K562 (cell line): Measurements from ENCODE around the gene PRDX4. TPM values are rescaled to one million over a fixed set of nuclear protein-coding genes. Genes with fewer than 3 reads are reported as not detected.

Experiments used
- ATAC-seq: fragments of 200-7000 bp; cut with Tn5 transposase; 3 replicates; pipeline ENCODE4 v1.9.1; 2020; ENCODE audit warnings: moderate library complexity
- BruUV-seq: library from RNA; stranded (reverse); fragments of 400-500 nt; replicated peaks from 2 replicates; lab custom pipeline; 2021; lab: Mats Ljungman, UMichigan
- CTCF ChIA-PET: fragments of 300-600 bp; formaldehyde crosslinking; extraction: SDS; loops from one replicate; lab custom pipeline; 2021; ENCODE audit warnings: low intra/inter-chr PET ratio; lab: Yijun Ruan, JAX
- POLR2A ChIA-PET: fragments of 300-600, 350-650 bp; sonication (Branson Sonifier 250); formaldehyde crosslinking; extraction: SDS; loops from one replicate; lab custom pipeline; 2021; ENCODE audit warnings: antibody characterized with exemption, inconsistent platforms; lab: Yijun Ruan, JAX
- DNase-seq, 4 experiments: peaks; one replicate each; pipeline versions ENCODE4 v3.0.0 to v3.0.0-alpha.2; 2011 to 2018; ENCODE audit warnings: low spot score in 3 of 4, mixed read lengths in 3 of 4; ENCODE audit errors: extremely low read depth in 1 of 4
- FAIRE-seq: peaks from 2 replicates; lab custom pipeline; 2011; peaks lifted over from hg19 to GRCh38; lab: Jason Lieb, UNC
- H2AFZ ChIP-seq: 2 replicates; pipeline ENCODE4 v1.6.0; 2011; ENCODE audit warnings: low read depth, low read length, control low read depth, inconsistent platforms
- H3K27ac ChIP-seq: fragments of 200-600 bp; 3 replicates; pipeline ENCODE4 v1.8.0; 2011; ENCODE audit warnings: low read depth, mild to moderate bottlenecking, control low read depth, inconsistent platforms, low read length, moderate library complexity, mixed read lengths; ENCODE audit errors: extremely low read depth
- H3K27me3 ChIP-seq, 2 experiments: fragments of 300-600 bp in 1 of 2; 2 replicates in 1 of 2; 3 replicates in 1 of 2; pipeline versions ENCODE4 v1.6.0 to v1.8.0; 2011; ENCODE audit warnings: inconsistent platforms in 2 of 2, low read length in 2 of 2, mild to moderate bottlenecking in 1 of 2, mixed read lengths in 1 of 2, moderate library complexity in 1 of 2; ENCODE audit not compliant: control insufficient read depth in 2 of 2, insufficient read depth in 2 of 2
- H3K36me3 ChIP-seq: fragments of 300-600 bp; 3 replicates; pipeline ENCODE4 v1.8.0; 2011; ENCODE audit warnings: mild to moderate bottlenecking, low read length, inconsistent platforms; ENCODE audit not compliant: control insufficient read depth, insufficient read depth
- H3K4me1 ChIP-seq, 2 experiments: fragments of 200-600 bp in 1 of 2; replicated peaks in 1 of 2; 2 replicates in 1 of 2; 3 replicates in 1 of 2; pipeline versions ENCODE4 v1.5.1 to v1.8.0; 2011; ENCODE audit warnings: inconsistent platforms in 2 of 2, low read length in 2 of 2, mild to moderate bottlenecking in 1 of 2, mixed read lengths in 1 of 2, moderate library complexity in 1 of 2; ENCODE audit not compliant: control insufficient read depth in 2 of 2, insufficient read depth in 2 of 2
- H3K4me2 ChIP-seq: 2 replicates; pipeline ENCODE4 v1.6.1; 2011; ENCODE audit warnings: low read length, control low read depth, inconsistent platforms, mixed read lengths; ENCODE audit not compliant: insufficient read depth
- H3K4me3 ChIP-seq: fragments of 200-600 bp; sonication (generic), shearing (Covaris generic); 2 replicates; pipeline ENCODE4 v1.5.1; 2016; ENCODE audit warnings: control low read depth, inconsistent platforms
- H3K79me2 ChIP-seq: fragments of 200-600 bp; 3 replicates; pipeline ENCODE4 v1.8.0; 2011; ENCODE audit warnings: low read length, inconsistent platforms; ENCODE audit not compliant: control insufficient read depth, insufficient read depth
- H3K9ac ChIP-seq, 2 experiments: 2 replicates each; pipeline versions ENCODE4 v1.6.0 to v1.6.1; 2011; ENCODE audit warnings: low read depth in 2 of 2, low read length in 2 of 2, control low read depth in 1 of 2, inconsistent platforms in 1 of 2, mild to moderate bottlenecking in 1 of 2, mixed read lengths in 1 of 2; ENCODE audit not compliant: insufficient read depth in 1 of 2
- H3K9me1 ChIP-seq: one replicate; pipeline ENCODE4 v1.6.0; 2011; ENCODE audit warnings: inconsistent platforms, mild to moderate bottlenecking, low read length, moderate library complexity; ENCODE audit not compliant: control insufficient read depth, insufficient read depth
- H3K9me3 ChIP-seq: replicated peaks from 2 replicates; pipeline ENCODE4 v1.5.1; 2011; ENCODE audit warnings: low read depth, low read length, inconsistent platforms; ENCODE audit not compliant: control insufficient read depth, insufficient read depth
- H4K20me1 ChIP-seq: replicated peaks from 2 replicates; pipeline ENCODE4 v1.6.1; 2011; ENCODE audit warnings: low read length, inconsistent platforms, mixed read lengths; ENCODE audit not compliant: control insufficient read depth, insufficient read depth
- BRF2 ChIP-seq: IDR thresholded peaks from 3 replicates; pipeline ENCODE4 v1.6.1; 2011; ENCODE audit warnings: borderline replicate concordance, mild to moderate bottlenecking; ENCODE audit not compliant: insufficient read length, insufficient read depth
- CCNT2 ChIP-seq: IDR thresholded peaks from 2 replicates; pipeline ENCODE4 v1.6.1; 2011; ENCODE audit warnings: borderline replicate concordance, low read depth, mild to moderate bottlenecking, moderate library complexity, mixed read lengths, low read length; ENCODE audit not compliant: insufficient read length; ENCODE audit errors: extremely low read depth
- CHAMP1 ChIP-seq: fragments of 450-650 bp; IDR thresholded peaks from 2 replicates; pipeline ENCODE4 v1.6.1; 2016; ENCODE audit warnings: mild to moderate bottlenecking
- HCFC1 ChIP-seq: IDR thresholded peaks from 2 replicates; pipeline ENCODE4 v1.6.1; 2012; ENCODE audit warnings: low read depth, low read length, improper control_type of control experiment
- HEY1 ChIP-seq: fragments of 250-450 bp; sonication (Bioruptor Pico); IDR thresholded peaks from 2 replicates; pipeline ENCODE4 v1.5.0; 2020; ENCODE audit warnings: mild to moderate bottlenecking, moderate library complexity, borderline replicate concordance
- NONO ChIP-seq, 2 experiments: fragments of 200-400 bp in 1 of 2; fragments of 450-650 bp in 1 of 2; formaldehyde crosslinking in 1 of 2; IDR thresholded peaks; 2 replicates each; pipeline ENCODE4 v1.6.1; 2017; ENCODE audit warnings: low read depth in 2 of 2, mild to moderate bottlenecking in 2 of 2, moderate library complexity in 2 of 2, low read length in 1 of 2
- NUFIP1 ChIP-seq: fragments of 450-650 bp; IDR thresholded peaks from 2 replicates; pipeline ENCODE4 v1.6.1; 2018; ENCODE audit not compliant: partially characterized antibody
- PKNOX1 ChIP-seq: fragments of 450-650 bp; IDR thresholded peaks from 2 replicates; pipeline ENCODE4 v1.6.1; 2016
- POLR2G ChIP-seq: fragments of 200-400 bp; formaldehyde crosslinking; IDR thresholded peaks from 2 replicates; pipeline ENCODE4 v1.6.1; 2017; ENCODE audit warnings: low read depth, mild to moderate bottlenecking, antibody characterized with exemption, low read length, moderate library complexity
- SMARCE1 ChIP-seq: fragments of 450-650 bp; IDR thresholded peaks from 2 replicates; pipeline ENCODE4 v1.7.1; 2016; ENCODE audit warnings: mild to moderate bottlenecking
- SRSF1 ChIP-seq: fragments of 200-400 bp; formaldehyde crosslinking; IDR thresholded peaks from 2 replicates; pipeline ENCODE4 v1.6.1; 2017; ENCODE audit warnings: mild to moderate bottlenecking, low read depth, low read length, moderate library complexity
- VEZF1 ChIP-seq: fragments of 200-800 bp; sonication (Bioruptor generic); IDR thresholded peaks from 2 replicates; pipeline ENCODE4 v1.6.1; 2017; ENCODE audit warnings: missing genetic modification characterization, missing compliant biosample characterization
- WGBS: fragments of 100-300 bp; shearing (Covaris generic); methylation state at CpG from one replicate; pipeline ENCODE4 v1.1.6; 2016; ENCODE audit warnings: low coverage, mixed read lengths; ENCODE audit not compliant: insufficient coverage; ENCODE audit errors: missing lambda C conversion rate; 5-methylcytosine and 5-hydroxymethylcytosine counted together
- in situ Hi-C: fragments of 300-500 bp; cut with MboI; formaldehyde crosslinking; loops from 4 replicates; pipeline ENCODE4 v1.15.0; 2018; ENCODE audit warnings: inconsistent platforms, mixed read lengths
- intact Hi-C: fragments of 100-400 bp; cut with micrococcal nuclease; formaldehyde crosslinking; loops from 2 replicates; pipeline ENCODE4 v1.14.2; 2022
- polyA plus RNA-seq, 8 experiments: library from polyadenylated mRNA; depleted of rRNA in 4 of 8; stranded (reverse) in 5 of 8; unstranded in 3 of 8; fragments of >200 nt; fragmentation: Nextera tagmentation in 2 of 8; fragmentation: Illumina TruSeq in 1 of 8; extraction: Ambion mirVana in 2 of 8; extraction: Trizol in 1 of 8; gene quantifications; 2 replicates each; pipeline versions ENCODE4 v1.2.1 to v1.2.3, GENCODE V29; 2011 to 2014; ENCODE audit warnings: inconsistent platforms in 1 of 8, missing spikeins in 1 of 8
- total RNA-seq, 7 experiments: library from RNA; depleted of rRNA in 6 of 7; stranded (reverse); fragments of >200 nt in 6 of 7; fragmentation: Illumina TruSeq in 2 of 7; extraction: Trizol in 2 of 7; gene quantifications; 2 replicates each; pipeline versions ENCODE4 v1.2.1 to v1.2.3, GENCODE V29; 2011 to 2021; ENCODE audit warnings: low replicate concordance in 1 of 7

Gene PRDX4
- total and polyA plus RNA-seq, 9 of the 15 experiments (the other 6 are each of a cell fraction or from before 2014, with no cell fraction given) = 28.6 to 253 (median 153) TPM

- CTCF ChIA-PET = no interaction called here
- Histone ChIP-seq H4K20me1 (no peaks in the 10 kb centered on the region), H3K4me2 (no peak overlapping the region), H3K27me3 (no peaks in the 10 kb centered on the region), H3K4me3 (no peak overlapping the region), H3K79me2 (no peaks in the 10 kb centered on the region), H3K27ac (no peak overlapping the region), H3K9me3 (no peaks in the 10 kb centered on the region), H3K9me1 (no peaks in the 10 kb centered on the region), H3K4me1 (peaks cover 0 to 4% of the 10 kb centered on the region in 2 experiments; a peak in 1 of 5 replicates), H2AFZ (no peak overlapping the region), H3K9ac (no peak overlapping the region), H3K36me3 (peaks cover 57% of the 10 kb centered on the region)
- no peak for FAIRE-seq
- BruUV-seq = no TSS peak
- in situ Hi-C loops = no loop called here
- DNase-seq = no peak
- POLR2A ChIA-PET = no interaction called here
- ATAC-seq = no peak
- WGBS = 74% methylated on average over 5 of the region's 5 CpGs
- TF ChIP-seq HCFC1 (no peak), POLR2G (no peak), BRF2 (no peak), SRSF1 (no peak), HEY1 (CRISPR knock-in tag) (no peak), CCNT2 (no peak), VEZF1 (CRISPR knock-in tag) (no peak), PKNOX1 (no peak), SMARCE1 (no peak), CHAMP1 (no peak), NONO (IDR thresholded peaks at IDR 0.05; ENCODE audit: low read depth in 2 of 2, low read length in 1 of 2) (no peak), NUFIP1 (no peak)
- intact Hi-C loops = no loop called here
Observed at GRCh38 chrX:23705235-23705634, 37.9 kb downstream of the PRDX4 start.
